ENCODE results near the gene UNC5C. TPM values are rescaled to one million over a fixed set of nuclear protein-coding genes. Genes with fewer than 3 reads are reported as not detected.

The UNC5C gene
- total and polyA plus RNA-seq, 2 of the 8 experiments (the other 6 are each of a cell fraction or from before 2014, with no cell fraction given) = 0.30 to 1.3 TPM

DNA sequence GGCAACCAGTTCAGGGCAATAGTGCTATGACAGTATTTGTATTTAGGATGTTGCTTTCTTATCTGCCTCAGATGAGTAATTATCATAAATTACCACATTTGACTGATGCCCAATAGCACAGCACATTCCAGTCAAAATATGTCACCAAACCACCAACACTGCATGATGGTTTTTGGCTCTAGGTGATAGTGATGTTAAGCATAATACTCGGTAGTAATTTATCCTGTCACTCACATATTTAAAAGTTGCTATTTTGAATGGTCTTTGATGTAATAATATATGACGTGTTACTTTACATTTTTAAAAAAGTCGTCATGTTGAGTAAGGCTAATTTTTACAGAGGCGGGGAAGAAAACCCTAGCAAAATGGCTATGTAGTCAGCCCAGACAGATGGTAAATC lies 42.5 kb downstream of the UNC5C start:
- H4K8ac ChIP-seq (ENCODE audit: extremely low read depth, insufficient read depth, low read length) = no peak overlapping the region
- H3K18ac ChIP-seq (ENCODE audit: extremely low read depth, low read length) = no peak overlapping the region
- H3K14ac ChIP-seq (ENCODE audit: insufficient read length) = no peak overlapping the region
- no peak overlapping the region for H4K91ac ChIP-seq (replicated peaks; ENCODE audit: insufficient read length, low read length)
- H3K79me2 ChIP-seq (ENCODE audit: control insufficient read depth in 1 of 2, insufficient read depth in 2 of 2, low read length in 2 of 2) = no peaks in the 10 kb centered on the region
- no peak overlapping the region for H3K4me2 ChIP-seq (ENCODE audit: insufficient read depth in 1 of 2, low read depth in 2 of 2, low read length in 2 of 2)
- no peak overlapping the region for H3K9ac ChIP-seq (replicated peaks in 1 of 4; ENCODE audit: extremely low read depth in 1 of 4, low read depth in 3 of 4, low read length in 3 of 4)
- no peaks in the 10 kb centered on the region for H3K36me3 ChIP-seq (ENCODE audit: control insufficient read depth in 2 of 4, insufficient read depth in 4 of 4, low read length in 3 of 4)
- H2BK20ac ChIP-seq (ENCODE audit: low read length) = no peak overlapping the region
- no peak overlapping the region for H3K4ac ChIP-seq (replicated peaks; ENCODE audit: insufficient read length, low read depth, low read length)
- H3K56ac ChIP-seq (replicated peaks; ENCODE audit: insufficient read length, low read depth, low read length) = no peak overlapping the region
- no peak overlapping the region for H2AFZ ChIP-seq (ENCODE audit: low read length)
- H4K20me1 ChIP-seq (replicated peaks in 1 of 2; ENCODE audit: control insufficient read depth in 1 of 2, insufficient read depth in 2 of 2, low read length in 2 of 2) = no peaks in the 10 kb centered on the region
- H3K9me3 ChIP-seq (ENCODE audit: insufficient read depth in 2 of 2, low read depth in 1 of 2, low read length in 1 of 2) = no peaks in the 10 kb centered on the region
- no peak for FAIRE-seq
- WGBS, 2 experiments (ENCODE audit: extremely low coverage in 1 of 2, insufficient coverage in 1 of 2, insufficient read length in 1 of 2, insufficient replicate concordance in 2 of 2, low coverage in 1 of 2, low lambda C conversion rate in 2 of 2, missing lambda C conversion rate in 1 of 2) = 96% methylated on average over 4 of the region's 4 CpGs; no CpG with 5 or more reads in 1 of the 2 experiments
- no peaks in the 10 kb centered on the region for H3K27me3 ChIP-seq (replicated peaks in 1 of 4; ENCODE audit: control insufficient read depth in 3 of 4, extremely low read depth in 1 of 4, insufficient read depth in 3 of 4, low read length in 3 of 4)
- DNase-seq (ENCODE audit: low read depth in 1 of 2, low spot score in 2 of 2) = no peak
- no peak overlapping the region for H4K5ac ChIP-seq (ENCODE audit: insufficient read length, low read depth, low read length)
- H2AK5ac ChIP-seq (ENCODE audit: low read depth, low read length) = no peak overlapping the region
- ChIA-PET POLR2A (ENCODE audit: partially characterized antibody) (no interaction called here), CTCF (ENCODE audit: partially characterized antibody) (no interaction called here)
- H2BK12ac ChIP-seq (ENCODE audit: low read depth, low read length) = no peak overlapping the region
- H3K23me2 ChIP-seq (ENCODE audit: low read depth, low read length) = no peaks in the 10 kb centered on the region
- TF ChIP-seq SIX5 (IDR thresholded peaks at IDR 0.05; ENCODE audit: low read depth, low read length) (no peak), HDAC2 (IDR thresholded peaks at IDR 0.05; ENCODE audit: borderline replicate concordance in 1 of 2, low read depth in 2 of 2, low read length in 2 of 2) (no peak), MAFK (IDR thresholded peaks at IDR 0.05; ENCODE audit: low read depth, low read length) (no peak), ZNF274 (IDR thresholded peaks at IDR 0.05; ENCODE audit: borderline replicate concordance, extremely low read depth, low read length) (no peak), CEBPB (IDR thresholded peaks at IDR 0.05; ENCODE audit: low read depth, low read length) (no peak), HDAC6 (IDR thresholded peaks at IDR 0.05; ENCODE audit: low read depth, low read length) (no peak), JUN (IDR thresholded peaks at IDR 0.05; ENCODE audit: low read depth, low read length) (no peak), BCL11A (IDR thresholded peaks at IDR 0.05; ENCODE audit: low read depth in 2 of 2, low read length in 2 of 2) (no peak)
- no peak overlapping the region for H3K4me3 ChIP-seq (ENCODE audit: extremely low read depth in 1 of 4, insufficient read depth in 2 of 4, low read depth in 3 of 4, low read length in 4 of 4)
- no peaks in the 10 kb centered on the region for H3K4me1 ChIP-seq (replicated peaks in 1 of 4; ENCODE audit: control insufficient read depth in 3 of 4, insufficient read depth in 4 of 4, low read length in 3 of 4)
- H2BK15ac ChIP-seq (ENCODE audit: low read length) = no peak overlapping the region
- H3K79me1 ChIP-seq (ENCODE audit: low read depth, low read length) = no peaks in the 10 kb centered on the region
- H3K23ac ChIP-seq (ENCODE audit: insufficient read length) = no peak overlapping the region
- no peak overlapping the region for H3K27ac ChIP-seq (ENCODE audit: low read depth, low read length)
- no peak overlapping the region for H2BK120ac ChIP-seq (replicated peaks; ENCODE audit: low read depth, low read length)
- no peak overlapping the region for H2BK5ac ChIP-seq (ENCODE audit: low read depth, low read length)
